ENCODE results near the gene C11orf21.

DNA sequence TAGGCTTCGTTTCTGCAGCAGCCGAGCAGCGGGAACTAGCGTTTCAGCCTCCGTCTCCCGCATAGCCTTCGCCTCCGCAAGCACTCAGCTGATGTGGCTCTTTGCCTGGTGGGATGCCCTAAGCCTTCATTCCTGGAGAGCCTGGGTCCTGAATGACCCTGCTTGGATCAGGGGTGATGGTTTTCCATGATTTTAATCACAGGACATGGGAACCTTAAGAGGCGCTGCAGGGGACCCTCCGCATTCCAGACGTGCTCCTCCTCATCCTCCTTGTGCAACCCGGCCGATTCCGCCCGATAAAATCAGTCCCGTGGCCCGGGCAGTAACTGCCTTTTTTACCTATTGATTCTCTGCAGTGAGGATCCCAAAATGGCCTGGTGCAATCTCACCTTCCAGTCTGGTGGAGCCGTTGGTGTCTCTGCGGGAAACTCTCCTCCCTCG is 8.2 kb downstream of the C11orf21 start:
- TF ChIP-seq POLR2A (IDR thresholded peaks at IDR 0.05), result no peak
- TF ChIP-seq, protein P1, sequence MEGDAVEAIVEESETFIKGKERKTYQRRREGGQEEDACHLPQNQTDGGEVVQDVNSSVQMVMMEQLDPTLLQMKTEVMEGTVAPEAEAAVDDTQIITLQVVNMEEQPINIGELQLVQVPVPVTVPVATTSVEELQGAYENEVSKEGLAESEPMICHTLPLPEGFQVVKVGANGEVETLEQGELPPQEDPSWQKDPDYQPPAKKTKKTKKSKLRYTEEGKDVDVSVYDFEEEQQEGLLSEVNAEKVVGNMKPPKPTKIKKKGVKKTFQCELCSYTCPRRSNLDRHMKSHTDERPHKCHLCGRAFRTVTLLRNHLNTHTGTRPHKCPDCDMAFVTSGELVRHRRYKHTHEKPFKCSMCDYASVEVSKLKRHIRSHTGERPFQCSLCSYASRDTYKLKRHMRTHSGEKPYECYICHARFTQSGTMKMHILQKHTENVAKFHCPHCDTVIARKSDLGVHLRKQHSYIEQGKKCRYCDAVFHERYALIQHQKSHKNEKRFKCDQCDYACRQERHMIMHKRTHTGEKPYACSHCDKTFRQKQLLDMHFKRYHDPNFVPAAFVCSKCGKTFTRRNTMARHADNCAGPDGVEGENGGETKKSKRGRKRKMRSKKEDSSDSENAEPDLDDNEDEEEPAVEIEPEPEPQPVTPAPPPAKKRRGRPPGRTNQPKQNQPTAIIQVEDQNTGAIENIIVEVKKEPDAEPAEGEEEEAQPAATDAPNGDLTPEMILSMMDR (IDR thresholded peaks at IDR 0.05), result no peak
